ENCODE data around the gene MED25.

MED25 gene

DNA sequence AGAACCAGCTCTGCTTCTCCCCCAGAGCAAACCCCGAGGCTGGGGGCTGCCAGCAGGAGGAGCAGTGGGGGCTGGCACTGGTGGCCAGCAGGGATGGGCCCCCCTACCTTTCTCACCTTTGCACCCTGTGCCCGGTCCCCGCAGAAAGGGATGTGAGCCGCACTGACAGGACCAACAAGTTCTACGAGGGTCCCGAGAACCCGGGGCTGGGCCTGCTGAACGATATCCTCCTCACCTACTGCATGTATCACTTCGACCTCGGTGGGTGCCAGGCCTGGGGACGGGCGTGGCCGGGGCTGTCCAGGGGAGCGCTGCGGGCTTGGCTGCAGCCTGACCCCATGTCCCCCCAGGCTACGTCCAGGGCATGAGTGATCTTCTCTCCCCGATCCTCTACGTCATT is 66.0 kb downstream of the MED25 start:
- in situ Hi-C loops (cut with MboI; ENCODE audit: low sequenced_read_pairs) = no loop called here

DNA sequence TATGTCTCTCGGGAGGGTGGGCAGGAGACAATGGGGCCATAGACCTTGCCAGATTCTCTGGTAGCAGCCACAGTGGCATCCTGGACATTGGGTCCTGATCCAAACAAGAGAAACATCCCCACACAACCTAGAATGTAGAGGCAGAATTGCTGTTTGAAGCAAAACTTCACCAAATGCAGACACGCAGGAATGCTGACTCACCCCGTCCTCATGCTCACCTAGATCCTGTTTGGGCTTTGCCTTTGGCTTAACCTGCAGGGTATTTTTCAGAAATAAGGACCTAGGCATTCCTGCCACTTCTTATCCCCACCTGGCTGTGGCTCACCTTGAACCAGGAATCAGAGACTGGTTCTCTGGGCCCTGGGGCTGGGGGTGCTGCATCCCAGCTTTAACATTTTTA is 66.7 kb downstream of the MED25 start:
- in situ Hi-C loops (cut with MboI; ENCODE audit: low sequenced_read_pairs) = no loop called here
